ENCODE measurements around the gene SLC5A10. TPM values are rescaled to one million over a fixed set of nuclear protein-coding genes. Genes with fewer than 3 reads are reported as not detected.

The SLC5A10 gene
- total and polyA plus RNA-seq, 10 donors = 0.17 to 2.1 (median 1.5) TPM; not detected in 5

GRCh38 chr17:18967916-18968315, 16.0 kb downstream of the SLC5A10 start:
- Histone ChIP-seq H3K9me3 (no peaks in the 10 kb centered on the region), H3K36me3 (peaks cover 0 to 22% (median 3%) of the 10 kb centered on the region in 6 donors), H3K27ac (peak overlapping the region in 1 of 8 donors; percentile 26), H3K4me3 (no peak overlapping the region), H3K27me3 (replicated peaks in 1 of 7) (no peaks in the 10 kb centered on the region), H3K4me1 (peaks cover 0 to 42% (median 17%) of the 10 kb centered on the region in 6 donors)
- 29 to 62% (median 48%) methylated on average over 3 to 4 of the region's 4 CpGs for WGBS, 5 donors
- no peak for DNase-seq
- intact Hi-C loops (cut with DNase I; ENCODE audit: low total_unique reads) = no loop called here
- TF ChIP-seq CTCF (IDR thresholded peaks at IDR 0.05 in 8 of 11, conservative IDR thresholded peaks at IDR 0.05 in 3 of 11) = no peak
- no peak for TF ChIP-seq POLR2A (IDR thresholded peaks at IDR 0.05)
- TF ChIP-seq POLR2AphosphoS5 (IDR thresholded peaks at IDR 0.05) = no peak

GRCh38 chr17:18968345-18968744, 16.4 kb downstream of the SLC5A10 start:
- no peaks in the 10 kb centered on the region for H3K9me3 ChIP-seq
- H3K27ac ChIP-seq = peak overlapping the region in 1 of 8 donors; percentile 26
- DNase-seq = no peak
- WGBS, 5 donors = 40 to 75% (median 58%) methylated on average over 2 to 4 of the region's 4 CpGs
- H3K4me3 ChIP-seq = no peak overlapping the region
- H3K27me3 ChIP-seq (replicated peaks in 1 of 7) = no peaks in the 10 kb centered on the region
- intact Hi-C loops (cut with DNase I; ENCODE audit: low total_unique reads) = no loop called here
- peaks cover 0 to 23% (median 3%) of the 10 kb centered on the region in 6 donors for H3K36me3 ChIP-seq
- TF ChIP-seq CTCF (IDR thresholded peaks at IDR 0.05 in 8 of 11, conservative IDR thresholded peaks at IDR 0.05 in 3 of 11) (no peak), POLR2AphosphoS5 (IDR thresholded peaks at IDR 0.05) (peak in 1 of 3 donors; percentile 17)
- peaks cover 0 to 42% (median 17%) of the 10 kb centered on the region in 6 donors for H3K4me1 ChIP-seq

GRCh38 chr17:18968945-18969887, 17.3 kb downstream of the SLC5A10 start:
- H3K36me3 ChIP-seq = peaks cover 0 to 23% (median 3%) of the 10 kb centered on the region in 6 donors
- peaks cover 0 to 42% (median 17%) of the 10 kb centered on the region in 6 donors for H3K4me1 ChIP-seq
- H3K4me3 ChIP-seq = no peak overlapping the region
- no peak for TF ChIP-seq CTCF (IDR thresholded peaks at IDR 0.05 in 8 of 11, conservative IDR thresholded peaks at IDR 0.05 in 3 of 11)
- peak in 2 of 3 donors; percentile 23 to 31 for TF ChIP-seq POLR2AphosphoS5 (IDR thresholded peaks at IDR 0.05)
- TF ChIP-seq POLR2A (IDR thresholded peaks at IDR 0.05) = no peak
- H3K27me3 ChIP-seq (replicated peaks in 1 of 7) = no peaks in the 10 kb centered on the region
- intact Hi-C loops (cut with DNase I; ENCODE audit: low total_unique reads) = no loop called here
- peak overlapping the region in 1 of 8 donors; percentile 26 for H3K27ac ChIP-seq
- no peaks in the 10 kb centered on the region for H3K9me3 ChIP-seq
- WGBS, 5 donors = 52 to 65% (median 52%) methylated on average over 11 to 23 of the region's 23 CpGs
- no peak for DNase-seq
